ENCODE data around the gene SMIM23. TPM values are rescaled to one million over a fixed set of nuclear protein-coding genes. Genes with fewer than 3 reads are reported as not detected.

The SMIM23 gene
- total and polyA plus RNA-seq, 10 of the 15 experiments (the other 5 are each of a cell fraction or from before 2014, with no cell fraction given), result not detected

GRCh38 chr5:171796436-171796835 is 10.8 kb downstream of the SMIM23 start:
- Histone ChIP-seq H3K9ac (ENCODE audit: control insufficient read depth, insufficient read depth, low read length) (no peak overlapping the region), H3K4me2 (ENCODE audit: control insufficient read depth, insufficient read depth) (no peak overlapping the region), H2AFZ (ENCODE audit: control insufficient read depth, low read depth, low read length) (no peak overlapping the region), H3K27ac (ENCODE audit: control insufficient read depth, insufficient read depth) (no peak overlapping the region), H3K36me3 (ENCODE audit: control insufficient read depth in 2 of 2, insufficient read depth in 2 of 2, low read length in 1 of 2) (no peaks in the 10 kb centered on the region), H3K4me1 (ENCODE audit: control insufficient read depth, insufficient read depth, low read length) (no peaks in the 10 kb centered on the region), H3K4me3 (no peak overlapping the region), H3K27me3 (replicated peaks in 1 of 2; ENCODE audit: control insufficient read depth in 2 of 2, insufficient read depth in 2 of 2, low read length in 1 of 2) (no peaks in the 10 kb centered on the region), H4K20me1 (ENCODE audit: control insufficient read depth, insufficient read depth) (no peaks in the 10 kb centered on the region), H3K9me3 (replicated peaks; ENCODE audit: control insufficient read depth, insufficient read depth, low read length) (no peaks in the 10 kb centered on the region), H3K79me2 (ENCODE audit: control insufficient read depth, insufficient read depth, low read length) (no peaks in the 10 kb centered on the region)
- BruUV-seq (replicated peaks), result no TSS peak
- RAD21 ChIA-PET (ENCODE audit: unreplicated experiment), result no interaction called here
- CTCF ChIA-PET, result interaction anchor here (0.7 kb wide), 1 partner anchor 1200 kb away, joined by 3 read pairs; no protein-coding TSS in a partner anchor
- TF ChIP-seq CUX1 (IDR thresholded peaks at IDR 0.05; ENCODE audit: insufficient replicate concordance, low read depth, low read length), result no peak
- TF ChIP-seq EZH2 (IDR thresholded peaks at IDR 0.05; ENCODE audit: borderline replicate concordance, control insufficient read depth, low read depth, low read length), result no peak
- no peak for TF ChIP-seq SKIL (IDR thresholded peaks at IDR 0.05; ENCODE audit: low read depth, poor library complexity, severe bottlenecking)
- no peak for TF ChIP-seq ZBTB4 (CRISPR knock-in tag; IDR thresholded peaks at IDR 0.05)
- no peak for TF ChIP-seq MTA3 (IDR thresholded peaks at IDR 0.05; ENCODE audit: borderline replicate concordance, low read length)
- no peak for TF ChIP-seq CREM (IDR thresholded peaks at IDR 0.05; ENCODE audit: low read depth)
- TF ChIP-seq WRNIP1 (IDR thresholded peaks at IDR 0.05; ENCODE audit: borderline replicate concordance, low read depth, low read length), result no peak
- no peak for TF ChIP-seq DPF2 (IDR thresholded peaks at IDR 0.05)
- ATAC-seq, result no peak
- POLR2A ChIA-PET, result no interaction called here
- no peak for DNase-seq (ENCODE audit: low read depth, low spot score)
- 43% methylated on average over 8 of the region's 8 CpGs for WGBS (ENCODE audit: insufficient coverage, insufficient replicate concordance, low lambda C conversion rate, missing lambda C conversion rate)
- SMC1A ChIA-PET (ENCODE audit: uncharacterized antibody, unreplicated experiment), result no interaction called here
- intact Hi-C loops (cut with micrococcal nuclease; ENCODE audit: unreplicated experiment), result no loop called here
- in situ Hi-C loops (cut with MboI), result no loop called here
- FAIRE-seq, result no peak

Data from GM12878 (cell line).